Subcutaneous abdominal adipose tissue (tissue), 5 donors: ENCODE data around the gene CARMIL1.

ENCODE experiments used
- H3K27ac ChIP-seq: one replicate; pipeline ENCODE4 v1.7.0; 2013; ENCODE audit warnings: low read depth, mild to moderate bottlenecking, inconsistent platforms, low read length, moderate library complexity
- H3K27me3 ChIP-seq, 5 donors: one replicate each; pipeline ENCODE4 v1.7.0; 2013; ENCODE audit warnings: low read length in 5 of 5, inconsistent platforms in 1 of 5; ENCODE audit not compliant: control insufficient read depth in 5 of 5, insufficient read depth in 4 of 5
- H3K36me3 ChIP-seq, 5 donors: one replicate each; pipeline ENCODE4 v1.7.0; 2013; ENCODE audit warnings: low read length in 5 of 5; ENCODE audit not compliant: control insufficient read depth in 5 of 5, insufficient read depth in 5 of 5
- H3K4me1 ChIP-seq, 5 donors: one replicate each; pipeline ENCODE4 v1.7.0; 2013; ENCODE audit warnings: low read length in 5 of 5, mild to moderate bottlenecking in 3 of 5, moderate library complexity in 1 of 5; ENCODE audit not compliant: control insufficient read depth in 5 of 5, insufficient read depth in 5 of 5
- H3K4me3 ChIP-seq, 5 donors: one replicate each; pipeline ENCODE4 v1.7.0; 2013; ENCODE audit warnings: low read length in 5 of 5, low read depth in 1 of 5
- H3K9ac ChIP-seq, 5 donors: one replicate each; pipeline ENCODE4 v1.7.0; 2013; ENCODE audit warnings: low read length in 5 of 5, mild to moderate bottlenecking in 4 of 5, moderate library complexity in 3 of 5
- H3K9me3 ChIP-seq, 5 donors: one replicate each; pipeline ENCODE4 v1.7.0; 2013; ENCODE audit warnings: low read length in 5 of 5; ENCODE audit not compliant: control insufficient read depth in 5 of 5
- donor health status: healthy.
- donor health status: healthy.
- donor health status: healthy.
- donor health status: healthy.
- donor health status: healthy.

Gene CARMIL1

GRCh38 chr6:25494469-25494868 is 215.3 kb downstream of the CARMIL1 start:
- Histone ChIP-seq H3K36me3 (no peaks in the 10 kb centered on the region), H3K4me1 (peaks cover 0 to 5% (median 3%) of the 10 kb centered on the region in 5 donors), H3K27me3 (no peaks in the 10 kb centered on the region)

GRCh38 chr6:25497383-25498040 is 218.3 kb downstream of the CARMIL1 start:
- peaks cover 0 to 4% (median 0%) of the 10 kb centered on the region in 5 donors for H3K36me3 ChIP-seq
- no peak overlapping the region for H3K9ac ChIP-seq
- H3K27me3 ChIP-seq: no peaks in the 10 kb centered on the region
- H3K4me3 ChIP-seq: no peak overlapping the region
- H3K4me1 ChIP-seq: no peaks in the 10 kb centered on the region
- H3K27ac ChIP-seq: no peak overlapping the region
- H3K9me3 ChIP-seq: no peaks in the 10 kb centered on the region

More at GRCh38 chr6:25494469-25494868, 215.3 kb downstream of the CARMIL1 start:
- no peak overlapping the region for H3K9ac ChIP-seq
- H3K27ac ChIP-seq: no peak overlapping the region
- no peaks in the 10 kb centered on the region for H3K9me3 ChIP-seq
- H3K4me3 ChIP-seq: no peak overlapping the region

DNA sequence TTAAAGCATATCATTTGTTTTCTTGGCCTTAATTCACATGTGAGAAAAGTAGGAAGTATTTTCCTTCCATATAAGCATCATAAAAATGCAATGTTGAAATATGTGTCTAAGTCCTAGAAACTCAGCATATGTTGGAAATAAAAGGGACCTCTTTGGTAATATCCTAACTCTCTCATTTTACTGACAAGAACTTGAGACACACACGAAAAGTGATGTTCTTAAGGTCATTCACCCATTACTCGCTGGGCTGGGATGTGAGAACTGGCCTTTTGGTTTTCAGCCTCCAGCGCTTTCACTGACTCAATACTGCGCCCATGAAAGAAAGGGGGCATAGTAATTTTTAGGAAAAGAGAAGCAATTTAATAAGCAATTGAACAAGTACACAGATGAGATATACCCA is 219.3 kb downstream of the CARMIL1 start:
- Histone ChIP-seq H3K4me1 (no peaks in the 10 kb centered on the region), H3K9me3 (no peaks in the 10 kb centered on the region), H3K9ac (no peak overlapping the region), H3K27me3 (no peaks in the 10 kb centered on the region), H3K36me3 (peaks cover 0 to 4% (median 0%) of the 10 kb centered on the region in 5 donors), H3K4me3 (no peak overlapping the region), H3K27ac (no peak overlapping the region)

DNA sequence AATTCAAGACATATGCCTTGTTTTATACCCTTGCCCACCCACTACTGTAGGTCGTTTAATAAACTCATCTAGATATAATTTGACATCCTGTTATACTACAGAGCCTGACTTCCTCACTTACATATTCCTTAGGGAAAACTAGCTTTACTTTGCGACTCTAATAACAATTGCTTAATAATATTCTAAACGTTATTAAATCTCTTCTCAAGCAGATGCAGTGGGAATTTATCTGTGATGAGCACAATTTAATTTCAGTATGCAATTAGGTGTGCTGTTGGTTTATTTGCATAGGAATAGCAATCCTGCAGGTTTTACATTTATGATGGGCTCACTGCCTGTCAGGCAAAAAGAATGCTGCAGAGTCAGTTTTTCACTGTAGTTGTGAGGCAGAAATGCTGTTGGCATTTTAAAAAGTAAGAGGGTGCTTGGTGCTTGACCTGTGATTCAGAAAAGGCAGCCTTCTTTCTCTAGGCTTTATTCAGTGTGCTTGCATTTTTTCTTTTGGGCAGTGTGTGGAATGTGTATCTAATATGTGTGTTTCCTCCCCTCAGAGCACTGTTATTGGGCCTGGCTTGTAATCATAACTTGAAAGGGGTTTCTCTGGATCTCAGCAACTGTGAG is 220.6 kb downstream of the CARMIL1 start:
- H3K4me3 ChIP-seq: no peak overlapping the region
- H3K4me1 ChIP-seq: no peaks in the 10 kb centered on the region
- H3K9me3 ChIP-seq: no peaks in the 10 kb centered on the region
- H3K9ac ChIP-seq: no peak overlapping the region
- H3K27me3 ChIP-seq: no peaks in the 10 kb centered on the region
- H3K36me3 ChIP-seq: peaks cover 0 to 4% (median 0%) of the 10 kb centered on the region in 5 donors
- no peak overlapping the region for H3K27ac ChIP-seq

DNA sequence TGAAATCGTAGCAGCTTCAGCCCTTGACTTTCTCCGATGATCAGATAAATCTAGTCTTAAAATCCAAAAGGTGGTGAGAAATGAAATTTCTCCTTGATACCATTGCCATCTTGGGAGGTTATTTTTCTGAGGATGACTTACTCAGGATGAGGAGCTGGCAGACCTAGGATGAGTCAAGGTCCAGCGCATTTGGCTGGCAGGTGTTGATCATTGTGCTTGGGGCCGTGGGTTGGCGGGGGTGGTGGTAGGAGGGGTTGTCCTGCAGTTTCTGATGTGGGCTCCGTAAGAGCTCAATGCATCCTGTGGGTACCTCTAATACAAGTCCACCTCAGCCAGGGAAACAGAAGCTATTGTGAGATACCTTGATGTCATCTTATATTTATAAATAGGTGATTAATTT is 224.5 kb downstream of the CARMIL1 start:
- no peak overlapping the region for H3K27ac ChIP-seq
- H3K9ac ChIP-seq: no peak overlapping the region
- peaks cover 0 to 4% (median 0%) of the 10 kb centered on the region in 5 donors for H3K36me3 ChIP-seq
- H3K27me3 ChIP-seq: no peaks in the 10 kb centered on the region
- H3K4me1 ChIP-seq: no peaks in the 10 kb centered on the region
- H3K4me3 ChIP-seq: no peak overlapping the region
- H3K9me3 ChIP-seq: no peaks in the 10 kb centered on the region

- no peaks in the 10 kb centered on the region for H3K27me3 ChIP-seq
- H3K27ac ChIP-seq: no peak overlapping the region
- peaks cover 0 to 4% (median 0%) of the 10 kb centered on the region in 5 donors for H3K36me3 ChIP-seq
- H3K9ac ChIP-seq: no peak overlapping the region
- H3K4me3 ChIP-seq: no peak overlapping the region
- no peaks in the 10 kb centered on the region for H3K4me1 ChIP-seq
- no peaks in the 10 kb centered on the region for H3K9me3 ChIP-seq
These were observed 225.5 kb downstream of the CARMIL1 start for GRCh38 chr6:25504661-25505060.

DNA sequence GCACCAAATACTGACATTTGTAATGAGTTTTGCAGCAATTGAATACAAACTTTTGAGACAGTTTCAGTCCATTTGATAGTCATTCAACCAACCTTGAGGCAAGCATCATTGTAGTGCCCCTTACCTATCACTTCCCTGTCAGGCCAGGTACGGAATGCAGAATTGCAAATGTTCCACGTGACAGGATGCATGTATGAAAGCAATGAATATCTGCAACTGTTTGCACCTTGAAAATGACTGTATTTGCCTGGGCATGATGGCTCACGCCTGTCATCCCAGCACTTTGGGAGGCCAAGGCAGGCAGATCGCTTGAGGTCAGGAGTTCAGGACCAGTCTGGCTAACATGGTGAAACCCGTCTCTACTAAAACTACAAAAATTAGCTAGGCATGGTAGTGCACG is 226.8 kb downstream of the CARMIL1 start:
- no peaks in the 10 kb centered on the region for H3K27me3 ChIP-seq
- H3K9me3 ChIP-seq: no peaks in the 10 kb centered on the region
- no peak overlapping the region for H3K9ac ChIP-seq
- no peaks in the 10 kb centered on the region for H3K4me1 ChIP-seq
- no peaks in the 10 kb centered on the region for H3K36me3 ChIP-seq
- no peak overlapping the region for H3K27ac ChIP-seq
- no peak overlapping the region for H3K4me3 ChIP-seq

GRCh38 chr6:25508051-25508450 is 228.9 kb downstream of the CARMIL1 start:
- Histone ChIP-seq H3K27ac (no peak overlapping the region), H3K36me3 (no peaks in the 10 kb centered on the region), H3K27me3 (no peaks in the 10 kb centered on the region), H3K4me3 (no peak overlapping the region), H3K9me3 (no peaks in the 10 kb centered on the region), H3K9ac (no peak overlapping the region), H3K4me1 (no peaks in the 10 kb centered on the region)

DNA sequence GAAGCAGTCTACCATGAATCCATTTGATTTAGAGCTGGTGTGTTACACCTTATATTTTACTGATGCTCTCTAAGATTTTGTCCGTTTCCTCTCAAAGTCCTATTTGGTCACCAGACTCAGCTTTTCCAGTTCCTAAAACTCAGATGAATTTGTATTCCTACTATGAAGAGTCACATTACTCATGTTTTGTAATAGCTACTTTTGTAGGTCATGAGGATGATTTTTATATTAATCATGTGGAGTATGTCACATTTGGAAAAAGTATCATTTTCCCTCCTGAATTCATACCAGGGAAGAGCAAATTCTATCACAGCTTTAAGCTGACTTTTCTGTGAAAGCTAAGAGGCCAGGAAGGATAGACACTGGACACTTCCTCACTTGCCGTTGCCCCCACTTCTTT is 232.2 kb downstream of the CARMIL1 start:
- Histone ChIP-seq H3K27me3 (no peaks in the 10 kb centered on the region), H3K4me1 (no peaks in the 10 kb centered on the region), H3K9me3 (no peaks in the 10 kb centered on the region), H3K9ac (no peak overlapping the region), H3K36me3 (peaks cover 0 to 4% (median 2%) of the 10 kb centered on the region in 5 donors), H3K27ac (no peak overlapping the region), H3K4me3 (no peak overlapping the region)

DNA sequence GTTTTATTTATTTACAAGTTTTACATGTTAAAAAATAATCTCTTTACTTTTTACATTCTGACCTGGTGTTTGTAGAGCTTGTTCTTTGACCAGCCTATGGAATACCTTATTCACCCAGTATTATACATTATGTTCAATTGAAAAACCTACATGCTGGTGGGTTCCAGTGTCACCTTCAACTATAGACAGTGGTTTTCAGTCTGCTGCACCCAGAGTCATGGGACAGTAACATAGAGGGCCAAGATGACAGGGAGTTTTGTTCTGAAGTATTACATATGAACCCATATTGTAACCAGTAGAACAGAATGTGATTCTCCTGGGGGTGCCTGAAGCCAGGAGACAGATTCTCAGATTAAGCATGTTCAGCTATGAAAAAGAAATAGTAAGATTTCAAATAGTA is 233.4 kb downstream of the CARMIL1 start:
- H3K27me3 ChIP-seq: no peaks in the 10 kb centered on the region
- no peaks in the 10 kb centered on the region for H3K9me3 ChIP-seq
- H3K4me1 ChIP-seq: no peaks in the 10 kb centered on the region
- no peak overlapping the region for H3K9ac ChIP-seq
- no peak overlapping the region for H3K4me3 ChIP-seq
- H3K36me3 ChIP-seq: peaks cover 0 to 10% (median 4%) of the 10 kb centered on the region in 5 donors
- H3K27ac ChIP-seq: no peak overlapping the region
